PC-3 (cell line): ENCODE measurements around the gene SYCE1. TPM values are rescaled to one million over a fixed set of nuclear protein-coding genes. Genes with fewer than 3 reads are reported as not detected.

ENCODE experiments used
- ATAC-seq: fragments of 200-7000 bp; cut with Tn5 transposase; 2 replicates; pipeline ENCODE4 v1.9.1; 2020; ENCODE audit warnings: mild to moderate bottlenecking, moderate library complexity
- BruUV-seq: library from RNA; stranded (reverse); fragments of 400-500 nt; replicated peaks from 2 replicates; lab custom pipeline; 2021; lab: Mats Ljungman, UMichigan
- CTCF ChIA-PET: fragments of 300-600 bp; sonication (Branson Sonifier 250); formaldehyde crosslinking; loops from one replicate; lab custom pipeline; 2022; ENCODE audit warnings: antibody characterized with exemption; lab: Charles Lee
- POLR2A ChIA-PET: fragments of 300-600 bp; sonication (Branson Sonifier 250); formaldehyde crosslinking; loops from one replicate; lab custom pipeline; 2022; ENCODE audit warnings: antibody characterized with exemption; ENCODE audit not compliant: unreplicated experiment; lab: Charles Lee
- DNase-seq: peaks from one replicate; pipeline ENCODE4 v3.0.0-alpha.2; 2015
- H2AFZ ChIP-seq: fragments of 300-600 bp; sonication (generic); 2 replicates; pipeline ENCODE4 v1.6.0; 2016; ENCODE audit warnings: antibody characterized with exemption, low read length
- H3F3A ChIP-seq: fragments of 300-600 bp; sonication (generic); one replicate; pipeline ENCODE4 v1.6.0; 2017; ENCODE audit warnings: antibody characterized with exemption, low read length, control low read depth, mild to moderate bottlenecking; ENCODE audit not compliant: unreplicated experiment
- H3K27ac ChIP-seq: fragments of 300-600 bp; sonication (generic); 2 replicates; pipeline ENCODE4 v1.5.1; 2016; ENCODE audit warnings: mild to moderate bottlenecking, low read length
- H3K27me3 ChIP-seq: fragments of 300-600 bp; sonication (generic); 2 replicates; pipeline ENCODE4 v1.6.1; 2016; ENCODE audit warnings: low read length, mixed read lengths
- H3K36me3 ChIP-seq: fragments of 300-600 bp; sonication (generic); 2 replicates; pipeline ENCODE4 v1.6.1; 2016; ENCODE audit warnings: low read depth, mixed run types, low read length, mixed read lengths
- H3K4me1 ChIP-seq: fragments of 300-600 bp; sonication (generic); 2 replicates; pipeline ENCODE4 v1.5.1; 2016; ENCODE audit warnings: low read length; ENCODE audit not compliant: insufficient read depth
- H3K4me2 ChIP-seq: fragments of 300-600 bp; sonication (generic); 2 replicates; pipeline ENCODE4 v1.6.0; 2016; ENCODE audit warnings: low read length
- H3K4me3 ChIP-seq: fragments of 300-600 bp; sonication (generic); 2 replicates; pipeline ENCODE4 v1.5.1; 2016; ENCODE audit warnings: mild to moderate bottlenecking, low read length, mixed read lengths
- H3K79me2 ChIP-seq: fragments of 300-600 bp; sonication (generic); 2 replicates; pipeline ENCODE4 v1.6.1; 2017; ENCODE audit warnings: low read length, mixed read lengths
- H3K9ac ChIP-seq: fragments of 300-600 bp; sonication (generic); 2 replicates; pipeline ENCODE4 v1.6.0; 2016; ENCODE audit warnings: mild to moderate bottlenecking, low read length
- H3K9me2 ChIP-seq: fragments of 300-600 bp; sonication (generic); replicated peaks from 2 replicates; pipeline ENCODE4 v1.6.1; 2016; ENCODE audit warnings: mixed run types, low read length, mixed read lengths
- H3K9me3 ChIP-seq: fragments of 300-600 bp; sonication (generic); 2 replicates; pipeline ENCODE4 v1.6.1; 2016; ENCODE audit warnings: low read length, mixed read lengths
- H4K20me1 ChIP-seq: fragments of 300-600 bp; sonication (generic); 2 replicates; pipeline ENCODE4 v1.6.1; 2016; ENCODE audit warnings: low read length, mixed read lengths
- CTCF ChIP-seq: fragments of 300-600 bp; sonication (generic); conservative IDR thresholded peaks from 2 replicates; pipeline ENCODE4 v1.5.1; 2017; ENCODE audit warnings: antibody characterized with exemption, low read depth, mild to moderate bottlenecking, low read length
- EZH2 ChIP-seq: fragments of 300-600 bp; sonication (generic); IDR thresholded peaks from one replicate; pipeline ENCODE4 v1.6.1; 2017; ENCODE audit warnings: antibody characterized with exemption, mild to moderate bottlenecking, low read length; ENCODE audit not compliant: unreplicated experiment
- EZH2phosphoT487 ChIP-seq: fragments of 300-600 bp; sonication (generic); IDR thresholded peaks from 2 replicates; pipeline ENCODE4 v1.6.1; 2018; ENCODE audit warnings: mild to moderate bottlenecking, antibody characterized with exemption, low read length, borderline replicate concordance
- intact Hi-C: fragments of 100-400 bp; cut with micrococcal nuclease; formaldehyde crosslinking; loops from 2 replicates; pipeline ENCODE4 v1.9.0; 2023
- total RNA-seq: library from RNA; depleted of rRNA; stranded (reverse); fragments of >200 nt; gene quantifications from 2 replicates; pipeline ENCODE4 v1.2.3, GENCODE V29; 2014

The SYCE1 gene
- total RNA-seq, 1 experiment from 2014 or later = not detected

DNA sequence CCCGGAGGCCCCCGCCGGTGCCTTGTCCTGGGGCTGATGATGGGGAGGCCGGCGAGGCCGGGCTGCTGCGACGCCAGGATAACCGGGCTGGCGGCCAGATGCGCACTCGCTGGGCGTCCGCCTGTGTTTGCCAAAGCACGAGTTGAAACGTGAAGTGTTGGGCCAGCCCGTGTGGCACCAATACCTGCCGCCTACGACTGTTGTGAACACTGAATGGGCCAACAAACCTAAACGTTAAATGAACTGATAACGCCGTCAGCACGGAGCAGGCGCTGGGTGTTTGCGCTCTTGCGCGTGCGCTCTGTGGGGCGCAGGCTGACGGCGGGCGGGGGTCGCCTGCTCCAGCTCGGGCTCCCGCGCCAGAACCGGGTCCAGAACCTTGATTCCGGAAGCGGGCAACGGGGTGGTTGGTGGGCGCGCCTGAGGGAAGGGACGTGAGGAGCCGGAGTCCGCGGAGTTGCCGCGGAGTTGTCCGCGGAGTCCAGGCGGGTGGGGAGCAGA lies 37.6 kb downstream of the SYCE1 start:
- Histone ChIP-seq H3K4me2 (peak overlapping the region; percentile 93), H3F3A (peaks cover 8% of the 10 kb centered on the region), H3K4me1 (peaks cover 18% of the 10 kb centered on the region), H2AFZ (peak overlapping the region; percentile 91), H3K36me3 (no peaks in the 10 kb centered on the region; the same call in 1 of the 2 replicates), H4K20me1 (no peaks in the 10 kb centered on the region), H3K9me3 (0 out of 2 replicates have a peak, but pooled peaks cover 7% of the 10 kb centered on the region), H3K79me2 (no peaks in the 10 kb centered on the region), H3K4me3 (peak overlapping the region; percentile 74), H3K27me3 (no peaks in the 10 kb centered on the region; the same call in 1 of the 2 replicates), H3K9ac (no peak overlapping the region), H3K27ac (no peak overlapping the region), H3K9me2 (no peaks in the 10 kb centered on the region)
- ChIA-PET POLR2A (no interaction called here), CTCF (no interaction called here)
- no TSS peak for BruUV-seq
- no peak for ATAC-seq
- TF ChIP-seq CTCF = no peak
- TF ChIP-seq EZH2 = no peak
- TF ChIP-seq EZH2phosphoT487 = no peak
- no peak for DNase-seq
- intact Hi-C loops = no loop called here

DNA sequence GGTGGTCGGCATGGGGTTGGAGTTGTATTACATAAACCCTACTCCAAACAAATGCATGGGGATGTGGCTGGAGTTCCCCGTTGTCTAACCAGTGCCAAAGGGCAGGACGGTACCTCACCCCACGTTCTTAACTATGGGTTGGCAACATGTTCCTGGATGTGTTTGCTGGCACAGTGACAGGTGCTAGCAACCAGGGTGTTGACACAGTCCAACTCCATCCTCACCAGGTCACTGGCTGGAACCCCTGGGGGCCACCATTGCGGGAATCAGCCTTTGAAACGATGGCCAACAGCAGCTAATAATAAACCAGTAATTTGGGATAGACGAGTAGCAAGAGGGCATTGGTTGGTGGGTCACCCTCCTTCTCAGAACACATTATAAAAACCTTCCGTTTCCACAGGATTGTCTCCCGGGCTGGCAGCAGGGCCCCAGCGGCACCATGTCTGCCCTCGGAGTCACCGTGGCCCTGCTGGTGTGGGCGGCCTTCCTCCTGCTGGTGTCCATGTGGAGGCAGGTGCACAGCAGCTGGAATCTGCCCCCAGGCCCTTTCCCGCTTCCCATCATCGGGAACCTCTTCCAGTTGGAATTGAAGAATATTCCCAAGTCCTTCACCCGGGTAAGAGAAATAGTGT lies 38.3 kb downstream of the SYCE1 start, which contains the start of gene CYP2E1:
CYP2E1 (plus strand) TSS at position 407 of the 632 bp plus-strand sequence; CDS start at position 440, 33 bp downstream.
- Histone ChIP-seq H4K20me1 (no peaks in the 10 kb centered on the region), H3K27me3 (no peaks in the 10 kb centered on the region; the same call in 1 of the 2 replicates), H3K27ac (no peak within 1 kb of the TSS), H3F3A (peaks cover 8% of the 10 kb centered on the region), H3K79me2 (no peaks in the 10 kb centered on the region), H2AFZ (peak within 1 kb of the TSS; percentile 91), H3K4me1 (peaks cover 23% of the 10 kb centered on the region), H3K4me2 (peak within 1 kb of the TSS; percentile 93), H3K4me3 (peak within 1 kb of the TSS; percentile 74), H3K36me3 (no peaks in the 10 kb centered on the region; the same call in 1 of the 2 replicates), H3K9me3 (0 out of 2 replicates have a peak, but pooled peaks cover 7% of the 10 kb centered on the region), H3K9me2 (no peaks in the 10 kb centered on the region), H3K9ac (no peak within 1 kb of the TSS)
- ChIA-PET POLR2A (no interaction called here), CTCF (no interaction called here)
- no TSS peak for BruUV-seq
- no peak for TF ChIP-seq EZH2phosphoT487
- TF ChIP-seq EZH2 = no peak
- no peak for TF ChIP-seq CTCF
- intact Hi-C loops = no loop called here
- DNase-seq (no peak), ATAC-seq (no peak)

DNA sequence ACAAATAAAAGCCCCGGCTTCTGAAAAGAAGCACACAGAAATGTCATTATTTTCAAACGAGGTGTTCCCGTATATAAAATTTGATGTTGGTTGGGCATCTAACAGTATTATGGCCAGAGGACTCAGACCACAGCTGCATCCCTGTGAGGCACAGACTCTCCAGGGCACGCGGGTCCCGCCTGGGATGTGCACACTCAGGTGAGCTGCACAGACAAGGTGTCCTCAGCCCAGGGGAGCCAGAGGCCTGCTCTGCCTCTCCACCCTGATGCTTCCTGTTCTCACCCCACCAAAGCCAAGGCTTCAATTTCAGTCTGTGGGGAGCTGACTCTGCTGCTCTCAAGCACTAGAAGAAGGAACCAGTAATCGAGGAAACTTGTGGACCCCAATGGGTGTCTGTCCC lies 39.9 kb downstream of the SYCE1 start:
- no peak overlapping the region for H3K27ac ChIP-seq
- BruUV-seq = no TSS peak
- no peaks in the 10 kb centered on the region for H3K9me2 ChIP-seq
- H3K4me1 ChIP-seq = peaks cover 25% of the 10 kb centered on the region
- H2AFZ ChIP-seq = no peak overlapping the region
- no peak overlapping the region for H3K9ac ChIP-seq
- ChIA-PET POLR2A (no interaction called here), CTCF (no interaction called here)
- 0 out of 2 replicates have a peak, but pooled peaks cover 7% of the 10 kb centered on the region for H3K9me3 ChIP-seq
- no peak for ATAC-seq
- H3K36me3 ChIP-seq = no peaks in the 10 kb centered on the region; the same call in 1 of the 2 replicates
- intact Hi-C loops = no loop called here
- H3K4me2 ChIP-seq = no peak overlapping the region
- H3K4me3 ChIP-seq = no peak overlapping the region
- no peak for DNase-seq
- no peaks in the 10 kb centered on the region; the same call in 1 of the 2 replicates for H3K27me3 ChIP-seq
- no peaks in the 10 kb centered on the region for H4K20me1 ChIP-seq
- H3K79me2 ChIP-seq = no peaks in the 10 kb centered on the region
- H3F3A ChIP-seq = peaks cover 8% of the 10 kb centered on the region
- no peak for TF ChIP-seq EZH2
- no peak for TF ChIP-seq EZH2phosphoT487
- TF ChIP-seq CTCF = no peak
